HCT116 (cell line): Measurements from ENCODE around the gene TJAP1. TPM values are rescaled to one million over a fixed set of nuclear protein-coding genes. Genes with fewer than 3 reads are reported as not detected.

Source experiments
- ATAC-seq: fragments of 200-7000 bp; cut with Tn5 transposase; 2 replicates; pipeline ENCODE4 v1.9.1; 2020; ENCODE audit warnings: mild to moderate bottlenecking, moderate library complexity
- BruUV-seq: library from RNA; stranded (reverse); fragments of 400-500 nt; replicated peaks from 2 replicates; lab custom pipeline; 2021; lab: Mats Ljungman, UMichigan
- CTCF ChIA-PET: fragments of 300-600 bp; sonication (Branson Sonifier 250); formaldehyde crosslinking; loops from one replicate; lab custom pipeline; 2021; ENCODE audit warnings: antibody characterized with exemption; lab: Charles Lee
- POLR2A ChIA-PET: fragments of 300-600, 350-600 bp; sonication (Branson Sonifier 250); formaldehyde crosslinking; loops from one replicate; lab custom pipeline; 2021; ENCODE audit warnings: antibody characterized with exemption; lab: Charles Lee
- RAD21 ChIA-PET, 2 experiments: fragments of 300-600 bp; sonication (Branson Sonifier 250); formaldehyde crosslinking; loops; one replicate each; lab custom pipeline; 2023; ENCODE audit warnings: low total read pairs in 2 of 2; ENCODE audit not compliant: uncharacterized antibody in 2 of 2, unreplicated experiment in 2 of 2, low non-redundant PET in 1 of 2; lab: Charles Lee
- DNase-seq: peaks from one replicate; pipeline ENCODE4 v3.0.0-alpha.2; 2010; ENCODE audit warnings: low read depth, low spot score
- H2AFZ ChIP-seq: fragments of 200-600 bp; shearing (Covaris generic), sonication (generic); 2 replicates; pipeline ENCODE4 v1.6.1; 2017; ENCODE audit warnings: low read depth, mixed run types, mixed read lengths, antibody characterized with exemption, low read length; ENCODE audit not compliant: poor library complexity, severe bottlenecking
- H3K27ac ChIP-seq: 2 replicates; pipeline ENCODE4 v1.5.1; 2012; ENCODE audit warnings: low read depth, low read length
- H3K27me3 ChIP-seq: fragments of 200-600 bp; sonication (generic); 2 replicates; pipeline ENCODE4 v1.6.1; 2016; ENCODE audit warnings: mixed run types, low read length, mixed read lengths; ENCODE audit not compliant: insufficient read depth
- H3K36me3 ChIP-seq, 2 experiments: fragments of 200-500 bp in 1 of 2; fragments of 200-600 bp in 1 of 2; sonication (Bioruptor generic) in 1 of 2; sonication (generic) in 1 of 2; 2 replicates each; pipeline versions ENCODE4 v1.5.1 to v1.6.1; 2014 to 2016; ENCODE audit warnings: low read length in 2 of 2, inconsistent platforms in 1 of 2, mixed read lengths in 1 of 2, mixed run types in 1 of 2; ENCODE audit not compliant: insufficient read depth in 2 of 2, control insufficient read depth in 1 of 2
- H3K4me1 ChIP-seq, 2 experiments: fragments of 200-600 bp in 1 of 2; sonication (generic) in 1 of 2; 2 replicates each; pipeline versions ENCODE4 v1.5.1 to v1.6.1; 2012 to 2017; ENCODE audit warnings: low read length in 2 of 2, inconsistent platforms in 1 of 2, mild to moderate bottlenecking in 1 of 2, mixed read lengths in 1 of 2, mixed run types in 1 of 2, moderate library complexity in 1 of 2; ENCODE audit not compliant: insufficient read depth in 2 of 2, control insufficient read depth in 1 of 2
- H3K4me2 ChIP-seq: fragments of 200-600 bp; sonication (generic); 2 replicates; pipeline ENCODE4 v1.6.1; 2017; ENCODE audit warnings: mixed run types, low read length, mixed read lengths
- H3K4me3 ChIP-seq, 2 experiments: fragments of 200-600 bp in 1 of 2; sonication (generic) in 1 of 2; replicated peaks in 1 of 2; 2 replicates each; pipeline ENCODE4 v1.5.1; 2011 to 2016; ENCODE audit warnings: low read length in 2 of 2, control low read depth in 1 of 2, low read depth in 1 of 2, mild to moderate bottlenecking in 1 of 2, mixed read lengths in 1 of 2, mixed run types in 1 of 2
- H3K79me2 ChIP-seq: fragments of 200-600 bp; sonication (generic); 2 replicates; pipeline ENCODE4 v1.6.1; 2017; ENCODE audit warnings: mild to moderate bottlenecking, mixed run types, low read length, moderate library complexity, mixed read lengths; ENCODE audit not compliant: insufficient read depth
- H3K9ac ChIP-seq: fragments of 200-600 bp; sonication (generic); 2 replicates; pipeline ENCODE4 v1.6.1; 2016; ENCODE audit warnings: low read length, mixed read lengths
- H3K9me2 ChIP-seq: fragments of 200-600 bp; sonication (generic), shearing (Covaris generic); 2 replicates; pipeline ENCODE4 v1.6.1; 2017; ENCODE audit warnings: mixed run types, mild to moderate bottlenecking, moderate library complexity; ENCODE audit not compliant: insufficient read depth
- H3K9me3 ChIP-seq, 2 experiments: fragments of 200-500 bp in 1 of 2; fragments of 200-600 bp in 1 of 2; sonication (Bioruptor generic) in 1 of 2; sonication (generic) in 1 of 2; 2 replicates each; pipeline ENCODE4 v1.6.1; 2014 to 2017; ENCODE audit warnings: low read length in 2 of 2, mixed read lengths in 2 of 2, inconsistent platforms in 1 of 2, low read depth in 1 of 2, mild to moderate bottlenecking in 1 of 2, mixed run types in 1 of 2, moderate library complexity in 1 of 2; ENCODE audit not compliant: control insufficient read depth in 1 of 2, insufficient read depth in 1 of 2
- H4K20me1 ChIP-seq: fragments of 200-600 bp; sonication (generic), shearing (Covaris generic); 2 replicates; pipeline ENCODE4 v1.6.1; 2017; ENCODE audit warnings: mixed run types, mild to moderate bottlenecking, moderate library complexity; ENCODE audit not compliant: insufficient read depth
- RAD21 ChIP-seq: IDR thresholded peaks from 2 replicates; pipeline ENCODE4 v1.6.1; 2012; ENCODE audit warnings: low read depth, mild to moderate bottlenecking
- SRF ChIP-seq: IDR thresholded peaks from 2 replicates; pipeline ENCODE4 v1.6.1; 2012; ENCODE audit warnings: low read depth
- ZNF274 ChIP-seq: fragments of 200-500 bp; sonication (Bioruptor generic); IDR thresholded peaks from 2 replicates; pipeline ENCODE4 v1.6.1; 2014; ENCODE audit warnings: mild to moderate bottlenecking, low read depth, low read length, inconsistent platforms
- intact Hi-C: fragments of 100-400 bp; cut with micrococcal nuclease; formaldehyde crosslinking; loops from 2 replicates; pipeline ENCODE4 v1.10.0; 2022
- total RNA-seq: library from RNA; stranded (reverse); gene quantifications from one replicate; pipeline ENCODE4 v1.2.1, GENCODE V29; 2021; ENCODE audit not compliant: unreplicated experiment
- TF ChIP-seq, protein P1 (sequence below), 3 experiments: fragments of 200-600 bp in 1 of 3; sonication (generic) in 1 of 3; IDR thresholded peaks in 2 of 3; conservative IDR thresholded peaks in 1 of 3; 2 replicates each; pipeline ENCODE4 v1.5.1; 2012 to 2017; ENCODE audit warnings: low read depth in 2 of 3, low read length in 2 of 3, antibody characterized with exemption in 1 of 3, borderline replicate concordance in 1 of 3, control low read depth in 1 of 3, mild to moderate bottlenecking in 1 of 3, mixed read lengths in 1 of 3, mixed run types in 1 of 3, moderate library complexity in 1 of 3; ENCODE audit not compliant: insufficient read depth in 1 of 3
- TF ChIP-seq, protein P2 (sequence below): IDR thresholded peaks from 2 replicates; pipeline ENCODE4 v1.6.1; 2012

TJAP1 gene
- total RNA-seq, 1 experiment from 2014 or later = 45.2 TPM

- TF ChIP-seq, protein P1, sequence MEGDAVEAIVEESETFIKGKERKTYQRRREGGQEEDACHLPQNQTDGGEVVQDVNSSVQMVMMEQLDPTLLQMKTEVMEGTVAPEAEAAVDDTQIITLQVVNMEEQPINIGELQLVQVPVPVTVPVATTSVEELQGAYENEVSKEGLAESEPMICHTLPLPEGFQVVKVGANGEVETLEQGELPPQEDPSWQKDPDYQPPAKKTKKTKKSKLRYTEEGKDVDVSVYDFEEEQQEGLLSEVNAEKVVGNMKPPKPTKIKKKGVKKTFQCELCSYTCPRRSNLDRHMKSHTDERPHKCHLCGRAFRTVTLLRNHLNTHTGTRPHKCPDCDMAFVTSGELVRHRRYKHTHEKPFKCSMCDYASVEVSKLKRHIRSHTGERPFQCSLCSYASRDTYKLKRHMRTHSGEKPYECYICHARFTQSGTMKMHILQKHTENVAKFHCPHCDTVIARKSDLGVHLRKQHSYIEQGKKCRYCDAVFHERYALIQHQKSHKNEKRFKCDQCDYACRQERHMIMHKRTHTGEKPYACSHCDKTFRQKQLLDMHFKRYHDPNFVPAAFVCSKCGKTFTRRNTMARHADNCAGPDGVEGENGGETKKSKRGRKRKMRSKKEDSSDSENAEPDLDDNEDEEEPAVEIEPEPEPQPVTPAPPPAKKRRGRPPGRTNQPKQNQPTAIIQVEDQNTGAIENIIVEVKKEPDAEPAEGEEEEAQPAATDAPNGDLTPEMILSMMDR (IDR thresholded peaks at IDR 0.05 in 2 of 3, conservative IDR thresholded peaks at IDR 0.05 in 1 of 3; ENCODE audit: borderline replicate concordance in 1 of 3, insufficient read depth in 1 of 3, low read depth in 2 of 3, low read length in 2 of 3) = peak; percentile 87 to 95 (median 94)
- TF ChIP-seq RAD21 (peak; percentile 91), SRF (no peak)
- TF ChIP-seq, protein P2, sequence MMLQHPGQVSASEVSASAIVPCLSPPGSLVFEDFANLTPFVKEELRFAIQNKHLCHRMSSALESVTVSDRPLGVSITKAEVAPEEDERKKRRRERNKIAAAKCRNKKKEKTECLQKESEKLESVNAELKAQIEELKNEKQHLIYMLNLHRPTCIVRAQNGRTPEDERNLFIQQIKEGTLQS = no peak
These were observed 29.5 kb downstream of the TJAP1 start (continued) for GRCh38 chr6:43506667-43507471.

GRCh38 chr6:43508481-43509141 lies 31.2 kb downstream of the TJAP1 start:
- no peak overlapping the region for H3K27ac ChIP-seq
- no peak for DNase-seq
- no peaks in the 10 kb centered on the region for H3K27me3 ChIP-seq
- no TSS peak for BruUV-seq
- no peaks in the 10 kb centered on the region for H3K9me2 ChIP-seq
- TF ChIP-seq ZNF274 = no peak
- TF ChIP-seq, protein P1 (IDR thresholded peaks at IDR 0.05 in 2 of 3, conservative IDR thresholded peaks at IDR 0.05 in 1 of 3; ENCODE audit: borderline replicate concordance in 1 of 3, insufficient read depth in 1 of 3, low read depth in 2 of 3, low read length in 2 of 3) = 0 out of 6 replicates have a peak, but pooled peaks of 1 of the 3 experiments have one; percentile 8
- TF ChIP-seq, all 23 proteins: peak for 1
- intact Hi-C loops = loop anchor here (10.0 kb wide), 1 partner anchor 144 kb away; the partner anchor contains the start of gene ZNF318
- Histone ChIP-seq H3K4me3 (no peak overlapping the region), H2AFZ (no peak overlapping the region), H3K4me2 (no peak overlapping the region), H3K9ac (no peak overlapping the region), H3K9me3 (no peaks in the 10 kb centered on the region), H3K79me2 (no peaks in the 10 kb centered on the region), H4K20me1 (no peaks in the 10 kb centered on the region), H3K36me3 (peaks cover 12 to 20% of the 10 kb centered on the region in 2 experiments; a peak in 3 of 4 replicates), H3K4me1 (peaks cover 10 to 22% of the 10 kb centered on the region in 2 experiments; a peak in 3 of 4 replicates)
- ChIA-PET CTCF (interaction anchor here (0.9 to 3.8 kb wide), 4 partner anchors 13 to 365 kb away, joined by 3 to 31 read pairs (median 14); partner anchors contain the start of gene DLK2), RAD21 (no interaction called here), POLR2A (interaction anchor here (1.2 kb wide), 1 partner anchor 8 kb away, joined by 3 read pairs; the partner anchor contains the start of genes POLR1C and YIPF3)
- no peak for ATAC-seq
